Esophagus muscularis mucosa (tissue), 4 donors: ENCODE results near the gene RAB3C.

ENCODE experiments used
- CTCF ChIP-seq, 3 experiments: fragments of 200-600 bp in 2 of 3; fragments of 450-650 bp in 1 of 3; sonication (generic) in 2 of 3; IDR thresholded peaks; one replicate each; pipeline ENCODE4 v1.5.1; 2017 to 2019; ENCODE audit warnings: antibody characterized with exemption in 3 of 3, mild to moderate bottlenecking in 2 of 3, moderate library complexity in 1 of 3
- EP300 ChIP-seq: sonication (generic); formaldehyde crosslinking; IDR thresholded peaks from one replicate; pipeline ENCODE4 v1.6.1; 2017; ENCODE audit warnings: antibody characterized with exemption
- POLR2A ChIP-seq: fragments of 450-650 bp; IDR thresholded peaks from one replicate; pipeline ENCODE4 v1.6.1; 2017; ENCODE audit warnings: antibody characterized with exemption, moderate library complexity, mild to moderate bottlenecking, low read depth
- POLR2AphosphoS5 ChIP-seq, 2 donors: sonication (generic); formaldehyde crosslinking; IDR thresholded peaks; one replicate each; pipeline ENCODE4 v1.6.1; 2017; ENCODE audit warnings: antibody characterized with exemption in 2 of 2

GRCh38 chr5:58724992-58725391 is 142.1 kb downstream of the RAB3C start:
- TF ChIP-seq CTCF (IDR thresholded peaks at IDR 0.05) = no peak
- TF ChIP-seq POLR2A = no peak
- no peak for TF ChIP-seq POLR2AphosphoS5 (IDR thresholded peaks at IDR 0.05)
- no peak for TF ChIP-seq EP300
